Lung microvascular endothelial cell (primary cell): ENCODE measurements around the gene ZNF292. TPM values are rescaled to one million over a fixed set of nuclear protein-coding genes. Genes with fewer than 3 reads are reported as not detected.
A peak's percentile ranks its signal among the peaks of the same experiment; 100 is the strongest.
"Not testable (repeated sequence)": the region's sequence is repeated elsewhere in the genome, so short reads cannot be mapped to it uniquely, and the experiment has no call there.

ENCODE experiments used
- DNase-seq, 2 donors: peaks; one replicate each; pipeline versions ENCODE4 v3.0.0 to v3.0.0-alpha.2; 2010; ENCODE audit warnings: low read depth in 2 of 2
- total RNA-seq: library from RNA; depleted of rRNA; stranded (reverse); fragments of >200 nt; gene quantifications from 2 replicates; pipeline ENCODE4 v1.2.1, GENCODE V29; 2014

ZNF292 gene
- total RNA-seq, 1 donor from 2014 or later, result 18.3 TPM

- DNase-seq, result no peak
Measured at GRCh38 chr6:87161299-87161698, 5.9 kb downstream of the ZNF292 start.

- DNase-seq, result no peak
Measured at GRCh38 chr6:87164004-87164403, 8.6 kb downstream of the ZNF292 start.

- no peak for DNase-seq
Measured at GRCh38 chr6:87164506-87164905, 9.1 kb downstream of the ZNF292 start.

- DNase-seq, result no peak
Measured at GRCh38 chr6:87165185-87165584, 9.8 kb downstream of the ZNF292 start.

GRCh38 chr6:87171938-87172633 lies 16.7 kb downstream of the ZNF292 start:
- DNase-seq, result no peak

GRCh38 chr6:87174078-87174579 lies 18.8 kb downstream of the ZNF292 start:
- peak; percentile 6 to 17 for DNase-seq

- no peak for DNase-seq
Measured at GRCh38 chr6:87176493-87176892, 21.1 kb downstream of the ZNF292 start.

- DNase-seq, result no peak
Measured at GRCh38 chr6:87180105-87180728, 24.9 kb downstream of the ZNF292 start.

- no peak for DNase-seq
Measured at GRCh38 chr6:87181903-87182302, 26.5 kb downstream of the ZNF292 start.

- no peak for DNase-seq
Measured at GRCh38 chr6:87182321-87182720, 27.0 kb downstream of the ZNF292 start.

- no peak for DNase-seq
Measured at GRCh38 chr6:87182940-87183339, 27.6 kb downstream of the ZNF292 start.

- peak in 1 of 2 donors; percentile 20 for DNase-seq
Measured at GRCh38 chr6:87183687-87184086, 28.3 kb downstream of the ZNF292 start.

- no peak for DNase-seq
Measured at GRCh38 chr6:87184762-87185250, 29.4 kb downstream of the ZNF292 start.

- DNase-seq, result no peak
Measured at GRCh38 chr6:87196275-87196842, 41.0 kb downstream of the ZNF292 start.

GRCh38 chr6:87197547-87197946 lies 42.2 kb downstream of the ZNF292 start:
- no peak for DNase-seq

GRCh38 chr6:87198022-87198810 lies 42.9 kb downstream of the ZNF292 start:
- DNase-seq, result not testable (repeated sequence)

- peak in 1 of 2 donors; percentile 25 for DNase-seq
Measured at GRCh38 chr6:87199787-87200186, 44.4 kb downstream of the ZNF292 start.

- DNase-seq, result no peak
Measured at GRCh38 chr6:87200469-87201175, 45.3 kb downstream of the ZNF292 start.

- no peak for DNase-seq
Measured at GRCh38 chr6:87203448-87204023, 48.2 kb downstream of the ZNF292 start.

- no peak for DNase-seq
Measured at GRCh38 chr6:87209812-87210211, 54.4 kb downstream of the ZNF292 start.

- no peak for DNase-seq
Measured at GRCh38 chr6:87210979-87211378, 55.6 kb downstream of the ZNF292 start.
